CD14-positive monocyte (primary cell): ENCODE measurements around the gene GRM8. TPM values are rescaled to one million over a fixed set of nuclear protein-coding genes. Genes with fewer than 3 reads are reported as not detected.

Experiments
- DNase-seq, 3 donors: peaks; one replicate each; pipeline ENCODE4 v3.0.0-alpha.2; 2011 to 2022
- H2AFZ ChIP-seq: 2 replicates; pipeline ENCODE4 v1.6.0; 2012; ENCODE audit warnings: mild to moderate bottlenecking, low read depth, low read length, inconsistent platforms; ENCODE audit not compliant: insufficient read depth, poor library complexity, severe bottlenecking
- H3K27ac ChIP-seq, 2 donors: 1 replicate in 1 of 2; 2 replicates in 1 of 2; pipeline ENCODE4 v1.5.1; 2012 to 2013; ENCODE audit warnings: low read length in 2 of 2, control low read depth in 1 of 2, inconsistent platforms in 1 of 2, low read depth in 1 of 2, mild to moderate bottlenecking in 1 of 2
- H3K27me3 ChIP-seq, 2 donors: one replicate each; pipeline versions ENCODE4 v1.6.0 to v1.6.1; 2011 to 2013; ENCODE audit warnings: low read length in 2 of 2; ENCODE audit not compliant: control insufficient read depth in 2 of 2, insufficient read depth in 2 of 2
- H3K36me3 ChIP-seq, 2 donors: replicated peaks in 1 of 2; 1 replicate in 1 of 2; 2 replicates in 1 of 2; pipeline versions ENCODE4 v1.5.1 to v1.6.1; 2012 to 2013; ENCODE audit warnings: low read length in 2 of 2, control low read depth in 1 of 2, inconsistent platforms in 1 of 2, mild to moderate bottlenecking in 1 of 2; ENCODE audit not compliant: insufficient read depth in 2 of 2, control insufficient read depth in 1 of 2
- H3K4me1 ChIP-seq, 2 donors: 1 replicate in 1 of 2; 2 replicates in 1 of 2; pipeline versions ENCODE4 v1.5.1 to v1.6.1; 2012 to 2013; ENCODE audit warnings: low read length in 2 of 2, control low read depth in 1 of 2, inconsistent platforms in 1 of 2, mild to moderate bottlenecking in 1 of 2, moderate library complexity in 1 of 2; ENCODE audit not compliant: insufficient read depth in 2 of 2, control insufficient read depth in 1 of 2
- H3K4me2 ChIP-seq: replicated peaks from 2 replicates; pipeline ENCODE3; 2012; ENCODE audit warnings: low read length, moderate library complexity, mild to moderate bottlenecking; ENCODE audit not compliant: poor library complexity, severe bottlenecking; ENCODE audit errors: extremely low read depth
- H3K4me3 ChIP-seq, 3 experiments: fragments of 200-600 bp in 1 of 3; sonication (generic) in 1 of 3; replicated peaks in 1 of 3; 1 replicate in 2 of 3; 2 replicates in 1 of 3; pipeline ENCODE4 v1.5.1; 2011 to 2013; ENCODE audit warnings: low read length in 3 of 3, mild to moderate bottlenecking in 3 of 3, control low read depth in 2 of 3, low read depth in 2 of 3, inconsistent platforms in 1 of 3, moderate library complexity in 1 of 3
- H3K79me2 ChIP-seq: 2 replicates; pipeline ENCODE4 v1.6.0; 2012; ENCODE audit warnings: mild to moderate bottlenecking, control low read depth, inconsistent platforms, low read length, moderate library complexity; ENCODE audit not compliant: insufficient read depth
- H3K9ac ChIP-seq: 2 replicates; pipeline ENCODE4 v1.6.0; 2017; ENCODE audit warnings: low read length, mild to moderate bottlenecking; ENCODE audit not compliant: insufficient read depth, poor library complexity, severe bottlenecking
- H3K9me3 ChIP-seq, 2 donors: replicated peaks in 1 of 2; 1 replicate in 1 of 2; 2 replicates in 1 of 2; pipeline versions ENCODE4 v1.5.1 to v1.6.1; 2012 to 2013; ENCODE audit warnings: low read length in 2 of 2, control low read depth in 1 of 2; ENCODE audit not compliant: control insufficient read depth in 1 of 2, insufficient read depth in 1 of 2
- H4K20me1 ChIP-seq: 2 replicates; pipeline ENCODE4 v1.6.0; 2012; ENCODE audit warnings: mild to moderate bottlenecking, low read length, control low read depth, moderate library complexity; ENCODE audit not compliant: insufficient read depth
- H3K27ac Mint-ChIP-seq, 7 donors: one replicate each; pipeline ENCODE4 v1.8.0; 2020; ENCODE audit warnings: mild to moderate bottlenecking in 7 of 7, mixed read lengths in 7 of 7, moderate library complexity in 6 of 7, inconsistent platforms in 2 of 7
- H3K27me3 Mint-ChIP-seq, 3 donors: one replicate each; pipeline ENCODE4 v1.8.0; 2021 to 2022; ENCODE audit warnings: low read depth in 3 of 3, mild to moderate bottlenecking in 3 of 3, mixed read lengths in 3 of 3, moderate library complexity in 3 of 3, inconsistent platforms in 1 of 3
- H3K36me3 Mint-ChIP-seq, 2 donors: one replicate each; pipeline ENCODE4 v1.8.0; 2020; ENCODE audit warnings: mixed read lengths in 2 of 2, inconsistent platforms in 1 of 2, mild to moderate bottlenecking in 1 of 2
- H3K4me1 Mint-ChIP-seq: one replicate; pipeline ENCODE4 v1.8.0; 2020; ENCODE audit warnings: mild to moderate bottlenecking, mixed read lengths
- H3K4me3 Mint-ChIP-seq, 2 donors: one replicate each; pipeline ENCODE4 v1.8.0; 2020; ENCODE audit warnings: mild to moderate bottlenecking in 2 of 2, mixed read lengths in 2 of 2, moderate library complexity in 1 of 2
- H3K9me3 Mint-ChIP-seq, 7 donors: one replicate each; pipeline ENCODE4 v1.8.0; 2020 to 2022; ENCODE audit warnings: mixed read lengths in 7 of 7, mild to moderate bottlenecking in 6 of 7, moderate library complexity in 6 of 7, inconsistent platforms in 2 of 7
- CTCF ChIP-seq: fragments of 200-600 bp; IDR thresholded peaks from one replicate; pipeline ENCODE4 v1.8.0; 2022; ENCODE audit warnings: antibody characterized with exemption, mild to moderate bottlenecking
- WGBS: methylation state at CpG from one replicate; pipeline ENCODE4 v1.1.5; 2013; ENCODE audit warnings: missing lambda C conversion rate; ENCODE audit not compliant: insufficient coverage; 5-methylcytosine and 5-hydroxymethylcytosine counted together
- intact Hi-C, 2 donors: fragments of 100-400 bp; cut with micrococcal nuclease; formaldehyde crosslinking; loops; one replicate each; pipeline versions ENCODE4 v1.15.0 to v1.15.1; 2023
- polyA plus RNA-seq, 3 donors: library from polyadenylated mRNA; depleted of rRNA in 1 of 3; unstranded in 2 of 3; stranded (reverse) in 1 of 3; fragments of 300-500 nt in 2 of 3; fragments of >200 nt in 1 of 3; fragmentation: Illumina TruSeq in 2 of 3; gene quantifications; 1 replicate in 2 of 3; 2 replicates in 1 of 3; pipeline ENCODE4 v1.2.3, GENCODE V29; 2012 to 2021

The GRM8 gene
- polyA plus RNA-seq, 3 donors: not detected

- Mint-ChIP-seq H3K9me3 (peaks cover 0 to 20% (median 11%) of the 10 kb centered on the region in 7 donors), H3K4me1 (peaks cover 20% of the 10 kb centered on the region), H3K36me3 (peaks cover 3 to 7% of the 10 kb centered on the region in 2 donors), H3K27ac (no peak overlapping the region), H3K27me3 (peaks cover 72 to 93% (median 80%) of the 10 kb centered on the region in 3 donors), H3K4me3 (peak overlapping the region in 1 of 2 donors; percentile 73)
- Histone ChIP-seq H2AFZ (no peak overlapping the region), H3K9ac (no peak overlapping the region), H3K79me2 (no peaks in the 10 kb centered on the region), H3K4me2 (no peak overlapping the region), H3K36me3 (no peaks in the 10 kb centered on the region), H3K27ac (no peak overlapping the region), H4K20me1 (no peaks in the 10 kb centered on the region), H3K4me3 (no peak overlapping the region), H3K9me3 (peaks cover 5 to 23% of the 10 kb centered on the region in 2 donors), H3K27me3 (peaks cover 67 to 81% of the 10 kb centered on the region in 2 donors), H3K4me1 (peaks cover 12 to 22% of the 10 kb centered on the region in 2 donors)
- WGBS: 17% methylated on average over 5 of the region's 12 CpGs
- TF ChIP-seq CTCF: no peak
- no peak for DNase-seq
- intact Hi-C loops: no loop called here
These were observed 2.3 kb downstream of the GRM8 start for GRCh38 chr7:127250312-127251035.

GRCh38 chr7:127245607-127246006, 7.1 kb downstream of the GRM8 start:
- Mint-ChIP-seq H3K9me3 (peaks cover 0 to 7% (median 0%) of the 10 kb centered on the region in 7 donors), H3K36me3 (no peaks in the 10 kb centered on the region), H3K27ac (no peak overlapping the region), H3K4me3 (no peak overlapping the region), H3K4me1 (no peaks in the 10 kb centered on the region), H3K27me3 (peaks cover 43 to 74% (median 44%) of the 10 kb centered on the region in 3 donors)
- WGBS: no CpG with 5 or more reads among the region's 1 CpG
- H3K36me3 ChIP-seq: no peaks in the 10 kb centered on the region
- H3K4me2 ChIP-seq: no peak overlapping the region
- H3K4me1 ChIP-seq: no peaks in the 10 kb centered on the region
- H3K79me2 ChIP-seq: no peaks in the 10 kb centered on the region
- no peak overlapping the region for H3K9ac ChIP-seq
- no peak overlapping the region for H3K4me3 ChIP-seq
- no peaks in the 10 kb centered on the region for H4K20me1 ChIP-seq
- no peak overlapping the region for H3K27ac ChIP-seq
- H3K9me3 ChIP-seq: peaks cover 0 to 10% of the 10 kb centered on the region in 2 donors
- no peak overlapping the region for H2AFZ ChIP-seq
- intact Hi-C loops: no loop called here
- no peak for DNase-seq
- TF ChIP-seq CTCF: no peak
- H3K27me3 ChIP-seq: peaks cover 37 to 42% of the 10 kb centered on the region in 2 donors
